A673 (cell line): ENCODE measurements around the gene RAB3IL1. TPM values are rescaled to one million over a fixed set of nuclear protein-coding genes. Genes with fewer than 3 reads are reported as not detected.

ENCODE experiments used
- BruUV-seq: library from RNA; stranded (reverse); fragments of 400-500 nt; replicated peaks from 2 replicates; lab custom pipeline; 2021; lab: Mats Ljungman, UMichigan
- CTCF ChIA-PET: fragments of 300-600 bp; sonication (Branson Sonifier 250); formaldehyde crosslinking; loops from one replicate; lab custom pipeline; 2022; ENCODE audit warnings: antibody characterized with exemption; lab: Charles Lee
- POLR2A ChIA-PET: fragments of 300-600 bp; sonication (Branson Sonifier 250); formaldehyde crosslinking; loops from one replicate; lab custom pipeline; 2022; ENCODE audit warnings: antibody characterized with exemption; ENCODE audit not compliant: low non-redundant PET; lab: Charles Lee
- DNase-seq: peaks from one replicate; pipeline ENCODE4 v3.0.0-alpha.2; 2015; ENCODE audit warnings: low spot score
- H3K27ac ChIP-seq: fragments of 200-600 bp; sonication (generic); 2 replicates; pipeline ENCODE4 v1.5.1; 2016; ENCODE audit warnings: mixed run types, low read depth, mild to moderate bottlenecking, mixed read lengths, antibody characterized with exemption, low read length; ENCODE audit not compliant: poor library complexity, severe bottlenecking
- H3K27me3 ChIP-seq: fragments of 200-600 bp; sonication (generic); replicated peaks from 2 replicates; pipeline ENCODE4 v1.6.1; 2017; ENCODE audit warnings: mixed run types, low read depth, mild to moderate bottlenecking, mixed read lengths, antibody characterized with exemption, low read length; ENCODE audit not compliant: insufficient read depth, poor library complexity
- H3K36me3 ChIP-seq: fragments of 200-600 bp; sonication (generic); 2 replicates; pipeline ENCODE4 v1.6.1; 2016; ENCODE audit warnings: mixed run types, mild to moderate bottlenecking, mixed read lengths, antibody characterized with exemption, low read length; ENCODE audit not compliant: insufficient read depth, poor library complexity, severe bottlenecking
- H3K4me1 ChIP-seq: fragments of 200-600 bp; sonication (generic); 2 replicates; pipeline ENCODE4 v1.6.1; 2017; ENCODE audit warnings: mixed run types, mild to moderate bottlenecking, mixed read lengths, antibody characterized with exemption, low read length; ENCODE audit not compliant: insufficient read depth, poor library complexity, severe bottlenecking
- H3K4me3 ChIP-seq: fragments of 200-600 bp; sonication (generic); 2 replicates; pipeline ENCODE4 v1.5.1; 2016; ENCODE audit warnings: low read depth, mixed run types, mild to moderate bottlenecking, mixed read lengths, low read length; ENCODE audit not compliant: poor library complexity, severe bottlenecking
- H3K9me3 ChIP-seq: fragments of 200-600 bp; sonication (generic); 2 replicates; pipeline ENCODE4 v1.6.1; 2016; ENCODE audit warnings: mixed run types, low read depth, mild to moderate bottlenecking, mixed read lengths, antibody characterized with exemption, low read length; ENCODE audit not compliant: poor library complexity, severe bottlenecking
- CTCF ChIP-seq: fragments of 300-800, 200-600 bp; sonication (generic); conservative IDR thresholded peaks from 2 replicates; pipeline ENCODE4 v1.5.1; 2017; ENCODE audit warnings: low read depth, mild to moderate bottlenecking, antibody characterized with exemption, low read length, moderate library complexity, mixed read lengths
- EZH2 ChIP-seq: fragments of 200-600 bp; sonication (generic); IDR thresholded peaks from 2 replicates; pipeline ENCODE4 v1.6.1; 2017; ENCODE audit warnings: borderline replicate concordance, low read depth, mild to moderate bottlenecking, mixed read lengths, antibody characterized with exemption, low read length; ENCODE audit not compliant: poor library complexity, severe bottlenecking
- intact Hi-C: fragments of 100-400 bp; cut with micrococcal nuclease; formaldehyde crosslinking; loops from one replicate; pipeline ENCODE4 v1.10.0; 2022; ENCODE audit not compliant: unreplicated experiment
- total RNA-seq: library from RNA; stranded (reverse); gene quantifications from 2 replicates; pipeline ENCODE4 v1.2.3, GENCODE V29; 2021

RAB3IL1 gene
- total RNA-seq, 1 experiment from 2014 or later = 21.9 TPM

GRCh38 chr11:61957021-61957770 lies 39.8 kb upstream of the RAB3IL1 start:
- no peak overlapping the region for H3K27ac ChIP-seq
- no peak for DNase-seq
- ChIA-PET POLR2A (interaction anchor here (0.6 kb wide), 1 partner anchor 153 kb away, joined by 3 read pairs; no protein-coding TSS in a partner anchor), CTCF (no interaction called here)
- no TSS peak for BruUV-seq
- no peaks in the 10 kb centered on the region for H3K9me3 ChIP-seq
- no peaks in the 10 kb centered on the region for H3K27me3 ChIP-seq
- no peak overlapping the region for H3K4me3 ChIP-seq
- intact Hi-C loops = no loop called here
- H3K4me1 ChIP-seq = peaks cover 5% of the 10 kb centered on the region
- TF ChIP-seq EZH2 (no peak), CTCF (no peak)
- H3K36me3 ChIP-seq = no peaks in the 10 kb centered on the region

GRCh38 chr11:61956191-61957020 lies 39.0 kb upstream of the RAB3IL1 start:
- Histone ChIP-seq H3K4me3 (no peak overlapping the region), H3K27ac (no peak overlapping the region), H3K36me3 (no peaks in the 10 kb centered on the region), H3K27me3 (no peaks in the 10 kb centered on the region), H3K4me1 (peaks cover 5% of the 10 kb centered on the region), H3K9me3 (no peaks in the 10 kb centered on the region)
- TF ChIP-seq EZH2 (no peak), CTCF (no peak)
- intact Hi-C loops = no loop called here
- ChIA-PET POLR2A (interaction anchor here (0.6 kb wide), 1 partner anchor 152 kb away, joined by 3 read pairs; no protein-coding TSS in a partner anchor), CTCF (no interaction called here)
- DNase-seq = no peak
- BruUV-seq = no TSS peak

GRCh38 chr11:61955422-61956135 lies 38.2 kb upstream of the RAB3IL1 start:
- TF ChIP-seq CTCF (0 out of 2 replicates have a peak, but pooled peaks have one; percentile 3), EZH2 (no peak)
- intact Hi-C loops = no loop called here
- Histone ChIP-seq H3K27me3 (no peaks in the 10 kb centered on the region), H3K9me3 (no peaks in the 10 kb centered on the region), H3K4me3 (peak overlapping the region; percentile 27), H3K4me1 (peaks cover 6% of the 10 kb centered on the region), H3K36me3 (no peaks in the 10 kb centered on the region), H3K27ac (peak overlapping the region; percentile 37)
- ChIA-PET CTCF (interaction anchor here (1.4 kb wide), 1 partner anchor 57 kb away, joined by 5 read pairs; no protein-coding TSS in a partner anchor), POLR2A (no interaction called here)
- no TSS peak for BruUV-seq
- no peak for DNase-seq
